GM12801 (cell line): Measurements from ENCODE around the gene MRAS.

Experiments used
- CTCF ChIP-seq: IDR thresholded peaks from one replicate; pipeline ENCODE4 v1.5.1; 2011; ENCODE audit warnings: control low read depth; ENCODE audit not compliant: insufficient read length; ENCODE audit errors: extremely low read depth

MRAS gene

GRCh38 chr3:138440121-138440521 lies 91.7 kb downstream of the MRAS start:
- TF ChIP-seq CTCF: no peak

- no peak for TF ChIP-seq CTCF
Measured at GRCh38 chr3:138440596-138440995, 92.2 kb downstream of the MRAS start.

GRCh38 chr3:138441256-138441655 lies 92.9 kb downstream of the MRAS start:
- TF ChIP-seq CTCF: no peak

GRCh38 chr3:138441742-138442141 lies 93.4 kb downstream of the MRAS start:
- no peak for TF ChIP-seq CTCF

GRCh38 chr3:138442433-138442832 lies 94.1 kb downstream of the MRAS start:
- no peak for TF ChIP-seq CTCF

GRCh38 chr3:138443091-138443490 lies 94.7 kb downstream of the MRAS start:
- TF ChIP-seq CTCF: no peak

GRCh38 chr3:138443521-138444503 lies 95.4 kb downstream of the MRAS start:
- TF ChIP-seq CTCF: no peak
